Breast epithelium (tissue), 4 donors: Measurements from ENCODE around the gene MATN3. TPM values are rescaled to one million over a fixed set of nuclear protein-coding genes. Genes with fewer than 3 reads are reported as not detected.

Experiments
- DNase-seq, 2 donors: peaks; one replicate each; pipeline ENCODE4 v3.0.0-alpha.2; 2019; ENCODE audit warnings: low spot score in 2 of 2
- H3K27ac ChIP-seq, 2 donors: fragments of 200-600 bp; sonication (generic) in 1 of 2; one replicate each; pipeline ENCODE4 v1.5.1; 2016 to 2019; ENCODE audit warnings: mild to moderate bottlenecking in 1 of 2
- H3K27me3 ChIP-seq, 2 donors: fragments of 200-600 bp; sonication (generic) in 1 of 2; one replicate each; pipeline versions ENCODE4 v1.5.1 to v1.6.0; 2017 to 2019; ENCODE audit warnings: control low read depth in 1 of 2, mild to moderate bottlenecking in 1 of 2
- H3K36me3 ChIP-seq: fragments of 200-600 bp; one replicate; pipeline ENCODE4 v1.5.1; 2019
- H3K4me1 ChIP-seq, 2 donors: fragments of 200-600 bp; sonication (generic); one replicate each; pipeline ENCODE4 v1.5.1; 2016 to 2019; ENCODE audit warnings: control low read depth in 1 of 2
- H3K4me3 ChIP-seq, 3 donors: fragments of 200-600 bp; sonication (generic); 1 replicate in 2 of 3; 2 replicates in 1 of 3; pipeline ENCODE4 v1.5.1; 2016 to 2019; ENCODE audit warnings: mild to moderate bottlenecking in 3 of 3, moderate library complexity in 2 of 3
- H3K9me3 ChIP-seq, 2 donors: fragments of 200-600 bp; sonication (generic) in 1 of 2; one replicate each; pipeline ENCODE4 v1.5.1; 2016 to 2019; ENCODE audit warnings: control low read depth in 1 of 2
- CTCF ChIP-seq, 3 donors: fragments of 450-650 bp; IDR thresholded peaks; one replicate each; pipeline ENCODE4 v1.5.1; 2016 to 2017; ENCODE audit warnings: antibody characterized with exemption in 3 of 3, mild to moderate bottlenecking in 3 of 3, moderate library complexity in 3 of 3
- POLR2A ChIP-seq: fragments of 450-650 bp; IDR thresholded peaks from one replicate; pipeline ENCODE4 v1.6.1; 2016; ENCODE audit warnings: antibody characterized with exemption, mild to moderate bottlenecking, moderate library complexity
- POLR2AphosphoS5 ChIP-seq, 3 donors: sonication (generic); formaldehyde crosslinking; IDR thresholded peaks; one replicate each; pipeline ENCODE4 v1.6.1; 2017; ENCODE audit warnings: antibody characterized with exemption in 3 of 3
- intact Hi-C: fragments of 100-400 bp; cut with DNase I; formaldehyde crosslinking; loops from one replicate; pipeline ENCODE4 v1.15.1; 2023; ENCODE audit warnings: low total_unique reads
- total RNA-seq, 3 donors: library from RNA; depleted of rRNA; stranded (reverse); fragments of >200 nt; gene quantifications; one replicate each; pipeline ENCODE4 v1.1.0, GENCODE V29; 2016

Gene MATN3
- total RNA-seq, 3 donors from 2014 or later, result 1.3 to 2.9 (median 2.6) TPM

DNA sequence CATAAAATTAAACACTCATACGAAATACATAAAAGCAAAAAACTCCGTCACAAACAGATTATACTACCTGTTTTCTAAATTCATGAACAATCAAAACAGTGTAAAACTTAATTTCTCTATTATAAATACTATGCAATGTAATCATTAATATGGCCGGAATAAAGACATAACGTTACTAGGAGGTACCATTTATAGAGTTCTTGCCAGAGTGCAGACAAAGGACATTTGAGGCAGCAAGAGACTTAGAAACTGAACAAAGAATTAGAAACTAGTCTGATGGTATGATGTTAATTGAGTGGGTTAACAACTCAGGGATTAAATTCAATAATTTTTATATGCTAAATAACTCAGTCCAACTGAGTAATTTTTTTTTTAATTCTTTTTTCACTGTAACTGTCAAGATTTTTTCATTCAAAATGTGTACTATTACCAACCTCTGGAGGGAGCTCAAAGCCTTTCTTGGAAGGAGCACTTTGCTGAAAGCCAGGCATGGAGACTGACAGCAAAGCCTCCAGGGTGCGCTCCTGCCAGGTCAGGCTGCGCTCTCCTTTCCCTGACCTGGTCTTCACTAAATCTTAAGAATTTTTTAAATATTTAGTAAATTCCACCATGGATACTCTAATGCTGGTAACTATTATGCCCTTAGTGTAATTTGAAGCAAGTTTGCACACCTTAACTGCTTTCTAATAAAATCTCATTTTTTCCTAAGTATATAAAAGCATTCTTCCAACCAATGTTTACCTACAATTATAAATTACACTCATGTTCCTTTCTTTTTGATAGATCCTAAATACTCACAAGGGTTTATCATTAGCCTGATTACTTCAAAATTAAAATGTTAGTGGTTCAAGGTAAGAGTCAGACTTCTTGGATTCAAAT is 56.7 kb downstream of the MATN3 start:
- Histone ChIP-seq H3K27me3 (no peaks in the 10 kb centered on the region), H3K4me3 (no peak overlapping the region), H3K36me3 (no peaks in the 10 kb centered on the region), H3K9me3 (no peaks in the 10 kb centered on the region), H3K27ac (no peak overlapping the region), H3K4me1 (no peaks in the 10 kb centered on the region)
- TF ChIP-seq POLR2AphosphoS5 (IDR thresholded peaks at IDR 0.05) (no peak), POLR2A (no peak), CTCF (IDR thresholded peaks at IDR 0.05) (peak in 2 of 3 donors; percentile 66 to 78)
- DNase-seq, result peak in 1 of 2 donors; percentile 18
- intact Hi-C loops, result no loop called here

DNA sequence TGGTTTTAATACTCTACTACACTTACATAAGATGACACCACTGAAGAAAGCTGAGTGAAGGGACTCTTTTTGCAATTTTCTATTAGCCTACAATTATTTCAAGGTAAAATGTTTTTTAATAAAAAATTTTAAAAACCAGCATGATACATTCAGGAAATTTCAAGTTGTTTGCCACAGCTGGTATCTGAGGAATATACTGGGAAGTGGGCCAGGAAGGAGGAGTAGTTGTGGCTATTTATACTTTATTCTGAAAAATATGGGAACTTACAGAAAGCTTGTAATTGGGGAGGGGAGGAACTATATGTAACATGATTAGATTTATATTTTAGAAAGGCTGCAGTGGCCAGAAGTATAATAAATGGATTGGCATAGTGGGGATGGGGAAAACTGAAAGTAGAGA is 63.4 kb downstream of the MATN3 start:
- no peaks in the 10 kb centered on the region for H3K27me3 ChIP-seq
- no peaks in the 10 kb centered on the region for H3K9me3 ChIP-seq
- no peak for TF ChIP-seq CTCF (IDR thresholded peaks at IDR 0.05)
- TF ChIP-seq POLR2AphosphoS5 (IDR thresholded peaks at IDR 0.05), result no peak
- TF ChIP-seq POLR2A, result no peak
- no peak for DNase-seq
- intact Hi-C loops, result no loop called here
- H3K4me3 ChIP-seq, result no peak overlapping the region
- H3K27ac ChIP-seq, result no peak overlapping the region
- H3K4me1 ChIP-seq, result no peaks in the 10 kb centered on the region
- no peaks in the 10 kb centered on the region for H3K36me3 ChIP-seq

DNA sequence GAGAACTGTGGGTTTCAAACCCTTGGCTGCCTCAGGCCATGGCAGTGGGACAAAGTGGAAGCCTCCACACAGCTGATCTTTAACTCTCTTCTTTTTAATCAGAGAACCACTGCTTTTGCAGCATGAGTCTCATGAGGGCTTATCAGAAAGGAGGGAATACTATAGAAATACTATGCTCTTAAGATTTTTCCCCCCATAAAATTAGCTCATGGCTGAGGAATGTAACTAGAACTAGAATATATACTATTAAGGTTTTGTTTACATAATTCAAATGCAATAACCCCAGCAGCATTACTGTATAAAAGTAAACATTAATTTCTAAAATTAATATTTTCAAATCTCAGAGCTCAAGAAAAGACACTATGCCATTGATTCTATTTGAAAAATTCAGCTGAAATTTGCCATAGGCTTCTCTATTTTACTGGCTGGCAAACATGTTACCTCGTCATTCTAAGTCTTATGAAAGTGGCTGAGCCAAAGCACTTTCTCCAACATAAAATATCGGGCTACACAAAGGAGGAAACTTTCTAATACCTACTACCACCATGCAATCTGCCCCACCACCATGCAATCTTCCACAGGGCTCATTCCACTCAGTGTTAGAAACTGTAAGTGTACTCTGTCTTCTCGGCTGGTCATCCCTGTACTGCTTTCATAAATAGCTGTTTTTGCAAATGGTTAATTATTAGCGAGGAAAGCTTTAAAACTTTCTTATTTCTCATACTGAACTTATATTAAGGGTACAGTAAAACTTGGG is 65.1 kb downstream of the MATN3 start:
- DNase-seq, result no peak
- no peaks in the 10 kb centered on the region for H3K4me1 ChIP-seq
- H3K27ac ChIP-seq, result no peak overlapping the region
- no peak for TF ChIP-seq CTCF (IDR thresholded peaks at IDR 0.05)
- TF ChIP-seq POLR2AphosphoS5 (IDR thresholded peaks at IDR 0.05), result no peak
- TF ChIP-seq POLR2A, result no peak
- H3K4me3 ChIP-seq, result no peak overlapping the region
- H3K36me3 ChIP-seq, result no peaks in the 10 kb centered on the region
- H3K27me3 ChIP-seq, result no peaks in the 10 kb centered on the region
- no peaks in the 10 kb centered on the region for H3K9me3 ChIP-seq
- intact Hi-C loops, result no loop called here

DNA sequence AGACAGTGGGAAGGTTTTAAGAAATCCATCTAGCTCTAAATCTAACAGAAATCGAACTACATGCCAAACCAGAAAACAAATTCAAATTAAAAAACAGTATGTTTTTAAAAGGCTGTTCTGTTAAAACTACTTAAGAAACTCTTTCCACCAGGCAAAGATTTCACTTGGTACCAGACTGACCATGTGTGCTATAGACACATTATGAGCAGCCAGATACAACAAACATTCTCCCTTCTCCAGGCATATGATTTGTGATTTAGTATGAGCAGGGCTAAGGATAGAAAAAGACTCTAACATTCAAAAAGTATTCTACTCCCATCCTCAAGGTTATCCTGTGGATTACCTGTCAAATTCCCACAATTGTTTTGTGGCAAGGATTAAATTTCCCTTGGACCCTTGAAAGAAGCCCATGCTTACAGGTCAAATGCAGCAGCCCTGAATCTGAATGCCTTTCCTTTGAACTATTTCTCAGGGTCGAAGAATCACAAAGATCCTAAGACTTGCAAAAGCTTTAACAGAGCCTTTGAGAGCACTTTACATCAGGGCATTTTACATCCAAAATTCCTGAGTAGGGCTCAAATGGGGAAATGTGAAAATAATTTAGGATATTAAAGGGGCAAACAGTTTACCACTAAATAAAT is 68.1 kb downstream of the MATN3 start:
- TF ChIP-seq POLR2A (no peak), CTCF (IDR thresholded peaks at IDR 0.05) (no peak), POLR2AphosphoS5 (IDR thresholded peaks at IDR 0.05) (no peak)
- no peak for DNase-seq
- H3K27ac ChIP-seq, result no peak overlapping the region
- H3K4me3 ChIP-seq, result no peak overlapping the region
- H3K9me3 ChIP-seq, result no peaks in the 10 kb centered on the region
- H3K36me3 ChIP-seq, result no peaks in the 10 kb centered on the region
- no peaks in the 10 kb centered on the region for H3K27me3 ChIP-seq
- no peaks in the 10 kb centered on the region for H3K4me1 ChIP-seq
- intact Hi-C loops, result no loop called here
